ENCODE measurements around the gene SLC2A9. TPM values are rescaled to one million over a fixed set of nuclear protein-coding genes. Genes with fewer than 3 reads are reported as not detected.

The SLC2A9 gene
- total and polyA plus RNA-seq, 8 donors, result 2.2 to 19.0 (median 4.3) TPM

- intact Hi-C loops (cut with DNase I), result no loop called here
- Histone ChIP-seq H3K4me1 (no peaks in the 10 kb centered on the region), H3K27me3 (no peaks in the 10 kb centered on the region), H3K4me3 (no peak overlapping the region), H3K36me3 (no peaks in the 10 kb centered on the region), H3K27ac (no peak overlapping the region), H3K9me3 (no peaks in the 10 kb centered on the region)
- TF ChIP-seq CTCF (IDR thresholded peaks at IDR 0.05), result no peak
- ATAC-seq, result no peak
- DNase-seq, result no peak
Observed at GRCh38 chr4:9832640-9833039, 188.7 kb downstream of the SLC2A9 start.

GRCh38 chr4:9826551-9826950 lies 194.7 kb downstream of the SLC2A9 start:
- Histone ChIP-seq H3K27ac (no peak overlapping the region), H3K9me3 (no peaks in the 10 kb centered on the region), H3K27me3 (peaks cover 0 to 5% of the 10 kb centered on the region in 2 donors), H3K36me3 (no peaks in the 10 kb centered on the region), H3K4me3 (no peak overlapping the region), H3K4me1 (no peaks in the 10 kb centered on the region)
- no peak for ATAC-seq
- intact Hi-C loops (cut with DNase I), result no loop called here
- no peak for TF ChIP-seq CTCF (IDR thresholded peaks at IDR 0.05)
- DNase-seq, result no peak

GRCh38 chr4:9825049-9825448 lies 196.2 kb downstream of the SLC2A9 start:
- TF ChIP-seq CTCF (IDR thresholded peaks at IDR 0.05), result no peak
- Histone ChIP-seq H3K27ac (no peak overlapping the region), H3K36me3 (no peaks in the 10 kb centered on the region), H3K9me3 (no peaks in the 10 kb centered on the region), H3K4me3 (no peak overlapping the region), H3K4me1 (no peaks in the 10 kb centered on the region), H3K27me3 (peaks cover 0 to 5% of the 10 kb centered on the region in 2 donors)
- intact Hi-C loops (cut with DNase I), result no loop called here
- ATAC-seq (peak; percentile 88), DNase-seq (no peak)

- H3K36me3 ChIP-seq, result no peaks in the 10 kb centered on the region
- H3K4me3 ChIP-seq, result no peak overlapping the region
- no peak for ATAC-seq
- TF ChIP-seq CTCF (IDR thresholded peaks at IDR 0.05), result no peak
- DNase-seq, result no peak
- no peaks in the 10 kb centered on the region for H3K9me3 ChIP-seq
- H3K4me1 ChIP-seq, result no peaks in the 10 kb centered on the region
- no peak overlapping the region for H3K27ac ChIP-seq
- H3K27me3 ChIP-seq, result peaks cover 0 to 5% of the 10 kb centered on the region in 2 donors
- intact Hi-C loops (cut with DNase I), result no loop called here
Observed at GRCh38 chr4:9820343-9820742, 201.0 kb downstream of the SLC2A9 start.

- Histone ChIP-seq H3K36me3 (no peaks in the 10 kb centered on the region), H3K4me3 (no peak overlapping the region), H3K4me1 (no peaks in the 10 kb centered on the region), H3K27ac (no peak overlapping the region), H3K9me3 (no peaks in the 10 kb centered on the region), H3K27me3 (no peaks in the 10 kb centered on the region)
- ATAC-seq (no peak), DNase-seq (no peak)
- intact Hi-C loops (cut with DNase I), result no loop called here
- no peak for TF ChIP-seq CTCF (IDR thresholded peaks at IDR 0.05)
Observed at GRCh38 chr4:9816285-9816684, 205.0 kb downstream of the SLC2A9 start.

Data from left lung (tissue), 10 donors.